Hepatocyte (in vitro differentiated cells): ENCODE measurements around the gene SCN2A. TPM values are rescaled to one million over a fixed set of nuclear protein-coding genes. Genes with fewer than 3 reads are reported as not detected.

ENCODE experiments used
- DNase-seq: peaks from one replicate; pipeline ENCODE4 v3.0.0-alpha.2; 2016; ENCODE audit warnings: low spot score
- H2AFZ ChIP-seq: fragments of 200-600 bp; sonication (generic); 2 replicates; pipeline ENCODE4 v1.6.0; 2016; ENCODE audit warnings: antibody characterized with exemption, mild to moderate bottlenecking
- H3K27ac ChIP-seq: fragments of 200-600 bp; sonication (generic); 2 replicates; pipeline ENCODE4 v1.5.1; 2016; ENCODE audit warnings: mild to moderate bottlenecking
- H3K27me3 ChIP-seq: fragments of 200-600 bp; sonication (generic); 2 replicates; pipeline ENCODE4 v1.6.1; 2016
- H3K36me3 ChIP-seq: fragments of 200-600 bp; sonication (generic); replicated peaks from 2 replicates; pipeline ENCODE4 v1.5.1; 2016; ENCODE audit warnings: low read depth; ENCODE audit not compliant: insufficient read depth
- H3K4me1 ChIP-seq: fragments of 200-600 bp; sonication (generic); 2 replicates; pipeline ENCODE4 v1.5.1; 2016; ENCODE audit warnings: mild to moderate bottlenecking, moderate library complexity; ENCODE audit not compliant: insufficient read depth
- H3K4me2 ChIP-seq: fragments of 200-600 bp; sonication (generic); 2 replicates; pipeline ENCODE4 v1.6.0; 2016
- H3K4me3 ChIP-seq: fragments of 200-600 bp; sonication (generic); 2 replicates; pipeline ENCODE4 v1.5.1; 2016; ENCODE audit warnings: mild to moderate bottlenecking
- H3K79me2 ChIP-seq: fragments of 200-600 bp; sonication (generic); 2 replicates; pipeline ENCODE4 v1.6.0; 2017; ENCODE audit warnings: mild to moderate bottlenecking
- H3K9me2 ChIP-seq: fragments of 200-600 bp; sonication (generic); replicated peaks from 2 replicates; pipeline ENCODE4 v1.6.0; 2017; ENCODE audit warnings: mild to moderate bottlenecking; ENCODE audit not compliant: insufficient read depth
- H3K9me3 ChIP-seq: fragments of 200-600 bp; sonication (generic); 2 replicates; pipeline ENCODE4 v1.5.1; 2016; ENCODE audit warnings: low read depth, mild to moderate bottlenecking
- H4K20me1 ChIP-seq: fragments of 200-600 bp; sonication (generic); 2 replicates; pipeline ENCODE4 v1.6.0; 2016; ENCODE audit warnings: mild to moderate bottlenecking; ENCODE audit not compliant: insufficient read depth, poor library complexity, severe bottlenecking
- EZH2 ChIP-seq: fragments of 200-600 bp; sonication (generic); IDR thresholded peaks from 2 replicates; pipeline ENCODE4 v1.6.1; 2016; ENCODE audit warnings: antibody characterized with exemption, mild to moderate bottlenecking, borderline replicate concordance
- EZH2phosphoT487 ChIP-seq: fragments of 200-600 bp; sonication (generic); IDR thresholded peaks from one replicate; pipeline ENCODE4 v1.6.1; 2018; ENCODE audit warnings: antibody characterized with exemption, mild to moderate bottlenecking, low read depth, moderate library complexity; ENCODE audit not compliant: unreplicated experiment, severe bottlenecking
- WGBS: methylation state at CpG from one replicate; pipeline ENCODE4 v1.1.6; 2016; ENCODE audit warnings: low lambda C conversion rate; ENCODE audit errors: missing lambda C conversion rate; 5-methylcytosine and 5-hydroxymethylcytosine counted together
- polyA plus RNA-seq: library from polyadenylated mRNA; unstranded; fragments of >200 nt; fragmentation: Nextera tagmentation; extraction: Ambion mirVana; gene quantifications from 2 replicates; pipeline ENCODE4 v1.2.1, GENCODE V29; 2016
- total RNA-seq: library from RNA; depleted of rRNA; stranded (reverse); fragments of >200 nt; gene quantifications from 2 replicates; pipeline ENCODE4 v1.2.3, GENCODE V29; 2014
- TF ChIP-seq, protein P1 (sequence below): fragments of 200-600 bp; sonication (generic); IDR thresholded peaks from 2 replicates; pipeline ENCODE4 v1.5.1; 2016; ENCODE audit warnings: antibody characterized with exemption, mild to moderate bottlenecking; ENCODE audit not compliant: poor library complexity

Gene SCN2A
- total and polyA plus RNA-seq, 2 experiments from 2014 or later, result 0.86 to 2.9 TPM

DNA sequence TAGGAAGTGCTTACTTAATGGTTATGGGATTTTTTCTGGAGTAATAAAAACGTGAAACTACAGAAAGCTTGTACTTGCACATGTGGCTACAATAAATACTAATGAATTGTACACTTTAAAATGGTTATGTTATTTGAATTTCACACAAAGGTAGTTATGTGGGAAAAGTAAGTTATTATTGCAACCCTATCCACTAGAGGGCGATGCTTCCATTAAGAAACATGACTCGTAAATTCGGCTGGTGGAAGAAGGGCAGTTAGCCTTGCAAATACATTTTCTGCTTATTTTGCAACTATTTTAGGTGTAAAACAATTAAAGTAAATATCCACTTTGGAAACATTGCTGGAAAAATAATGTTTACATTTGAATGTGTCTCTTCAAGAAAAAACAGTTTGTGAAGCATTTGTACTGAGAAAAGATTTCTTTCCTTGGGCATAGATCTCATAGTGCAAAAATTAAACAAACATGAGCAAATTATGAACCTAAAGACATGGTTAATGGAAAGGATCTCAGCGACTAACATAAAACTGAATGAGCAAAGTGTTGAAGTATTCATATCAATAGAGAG, 162.2 kb downstream of the SCN2A start:
- peak overlapping the region; percentile 4 for H3K4me2 ChIP-seq
- H3K4me3 ChIP-seq, result no peak overlapping the region
- H3K9me2 ChIP-seq, result no peaks in the 10 kb centered on the region
- no peaks in the 10 kb centered on the region for H4K20me1 ChIP-seq
- no peak for TF ChIP-seq EZH2
- TF ChIP-seq, protein P1, sequence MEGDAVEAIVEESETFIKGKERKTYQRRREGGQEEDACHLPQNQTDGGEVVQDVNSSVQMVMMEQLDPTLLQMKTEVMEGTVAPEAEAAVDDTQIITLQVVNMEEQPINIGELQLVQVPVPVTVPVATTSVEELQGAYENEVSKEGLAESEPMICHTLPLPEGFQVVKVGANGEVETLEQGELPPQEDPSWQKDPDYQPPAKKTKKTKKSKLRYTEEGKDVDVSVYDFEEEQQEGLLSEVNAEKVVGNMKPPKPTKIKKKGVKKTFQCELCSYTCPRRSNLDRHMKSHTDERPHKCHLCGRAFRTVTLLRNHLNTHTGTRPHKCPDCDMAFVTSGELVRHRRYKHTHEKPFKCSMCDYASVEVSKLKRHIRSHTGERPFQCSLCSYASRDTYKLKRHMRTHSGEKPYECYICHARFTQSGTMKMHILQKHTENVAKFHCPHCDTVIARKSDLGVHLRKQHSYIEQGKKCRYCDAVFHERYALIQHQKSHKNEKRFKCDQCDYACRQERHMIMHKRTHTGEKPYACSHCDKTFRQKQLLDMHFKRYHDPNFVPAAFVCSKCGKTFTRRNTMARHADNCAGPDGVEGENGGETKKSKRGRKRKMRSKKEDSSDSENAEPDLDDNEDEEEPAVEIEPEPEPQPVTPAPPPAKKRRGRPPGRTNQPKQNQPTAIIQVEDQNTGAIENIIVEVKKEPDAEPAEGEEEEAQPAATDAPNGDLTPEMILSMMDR, result peak; percentile 82
- H3K79me2 ChIP-seq, result no peaks in the 10 kb centered on the region
- H3K27ac ChIP-seq, result no peak overlapping the region
- H2AFZ ChIP-seq, result no peak overlapping the region
- H3K9me3 ChIP-seq, result no peaks in the 10 kb centered on the region
- peaks cover 4% of the 10 kb centered on the region for H3K4me1 ChIP-seq
- H3K36me3 ChIP-seq, result no peaks in the 10 kb centered on the region
- no peaks in the 10 kb centered on the region for H3K27me3 ChIP-seq
- WGBS, result 6% methylated on average over 5 of the region's 5 CpGs
- DNase-seq, result peak; percentile 88

DNA sequence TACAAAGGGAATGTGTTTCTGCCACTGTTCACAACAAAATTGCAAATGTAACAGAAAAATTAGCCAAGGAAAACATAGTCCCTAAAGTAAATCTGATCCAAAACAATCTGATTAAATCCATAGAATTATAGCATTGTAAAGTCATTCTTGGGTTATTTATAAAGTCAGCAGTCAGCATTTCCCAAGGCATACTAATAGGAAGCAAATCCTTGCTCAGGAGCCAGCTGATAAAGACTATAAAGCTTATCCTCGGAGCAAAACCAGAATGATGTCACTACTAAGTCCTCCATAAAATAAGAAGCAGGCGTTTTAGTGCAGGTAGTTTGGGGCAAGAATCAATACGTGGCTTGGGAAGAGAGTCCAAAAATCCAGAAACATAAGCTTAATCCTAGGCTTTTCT, 162.9 kb downstream of the SCN2A start:
- H3K4me1 ChIP-seq, result peaks cover 4% of the 10 kb centered on the region
- H3K4me2 ChIP-seq, result peak overlapping the region; percentile 4
- no peaks in the 10 kb centered on the region for H3K79me2 ChIP-seq
- TF ChIP-seq EZH2 (no peak), EZH2phosphoT487 (no peak)
- TF ChIP-seq, protein P1, result no peak
- no peaks in the 10 kb centered on the region for H3K27me3 ChIP-seq
- 26% methylated on average over 3 of the region's 3 CpGs for WGBS
- no peaks in the 10 kb centered on the region for H3K9me3 ChIP-seq
- no peak overlapping the region for H3K4me3 ChIP-seq
- no peaks in the 10 kb centered on the region for H3K36me3 ChIP-seq
- peak; percentile 16 for DNase-seq
- no peak overlapping the region for H2AFZ ChIP-seq
- H4K20me1 ChIP-seq, result no peaks in the 10 kb centered on the region
- H3K9me2 ChIP-seq, result no peaks in the 10 kb centered on the region
- H3K27ac ChIP-seq, result no peak overlapping the region

DNA sequence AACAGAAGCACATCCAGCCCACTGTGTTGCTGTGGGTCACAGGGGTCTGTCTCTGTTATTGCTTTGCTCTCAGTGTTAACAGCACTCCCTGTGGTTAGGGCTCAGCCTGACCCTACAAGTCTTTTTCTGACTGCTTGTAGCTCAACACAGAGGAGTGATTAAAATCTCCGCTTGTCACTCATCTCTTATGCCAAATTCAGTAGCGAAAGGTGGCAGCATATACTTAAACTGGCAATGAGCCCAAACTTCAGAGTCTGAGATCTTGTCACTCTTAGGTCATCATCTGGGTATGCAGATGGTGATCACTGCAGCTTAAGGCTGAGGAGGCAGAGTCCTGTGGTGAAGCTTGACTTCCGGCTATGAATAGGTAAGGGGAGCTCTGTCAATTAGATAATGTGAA, 167.0 kb downstream of the SCN2A start:
- 59% methylated on average over 3 of the region's 3 CpGs for WGBS
- no peak for DNase-seq
- no peak overlapping the region for H3K4me2 ChIP-seq

More for the DNA sequence above, 167.0 kb downstream of the SCN2A start:
- Histone ChIP-seq H3K4me1 (peaks cover 4% of the 10 kb centered on the region), H3K9me3 (no peaks in the 10 kb centered on the region), H3K36me3 (no peaks in the 10 kb centered on the region), H3K27me3 (no peaks in the 10 kb centered on the region), H2AFZ (no peak overlapping the region), H3K79me2 (no peaks in the 10 kb centered on the region), H3K9me2 (no peaks in the 10 kb centered on the region), H4K20me1 (no peaks in the 10 kb centered on the region), H3K4me3 (no peak overlapping the region), H3K27ac (no peak overlapping the region)
- TF ChIP-seq, protein P1, result no peak
- no peak for TF ChIP-seq EZH2
- no peak for TF ChIP-seq EZH2phosphoT487
